GM12878 (cell line): ENCODE measurements around the gene ADAM15. TPM values are rescaled to one million over a fixed set of nuclear protein-coding genes. Genes with fewer than 3 reads are reported as not detected.

Source experiments
- ATAC-seq: fragments of 200-7000 bp; cut with Tn5 transposase; 3 replicates; pipeline ENCODE4 v1.9.1; 2020; ENCODE audit warnings: mild to moderate bottlenecking, moderate library complexity
- BruUV-seq: library from RNA; stranded (reverse); fragments of 400-500 nt; replicated peaks from 2 replicates; lab custom pipeline; 2021; lab: Mats Ljungman, UMichigan
- CTCF ChIA-PET: fragments of 300-600 bp; sonication (Branson Sonifier 250); formaldehyde crosslinking; extraction: SDS; loops from one replicate; lab custom pipeline; 2021; ENCODE audit warnings: inconsistent platforms; lab: Yijun Ruan, JAX
- POLR2A ChIA-PET: fragments of 350-600 bp; formaldehyde crosslinking; extraction: SDS; loops from one replicate; lab custom pipeline; 2021; ENCODE audit warnings: inconsistent platforms; lab: Charles Lee
- RAD21 ChIA-PET: fragments of 300-600 bp; sonication (Branson Sonifier 250); formaldehyde crosslinking; loops from one replicate; lab custom pipeline; 2023; ENCODE audit warnings: antibody characterized with exemption; ENCODE audit not compliant: unreplicated experiment; lab: Charles Lee
- SMC1A ChIA-PET: fragments of 300-600 bp; sonication (Branson Sonifier 250); formaldehyde crosslinking; loops from one replicate; lab custom pipeline; 2023; ENCODE audit not compliant: unreplicated experiment, uncharacterized antibody; lab: Charles Lee
- DNase-seq: peaks from one replicate; pipeline ENCODE4 v3.0.0-alpha.2; 2011; ENCODE audit warnings: low read depth, low spot score
- FAIRE-seq: peaks from 3 replicates; lab custom pipeline; 2011; peaks lifted over from hg19 to GRCh38; lab: Jason Lieb, UNC
- H2AFZ ChIP-seq: 2 replicates; pipeline ENCODE4 v1.6.0; 2011; ENCODE audit warnings: low read depth, low read length, control low read depth; ENCODE audit not compliant: control insufficient read depth
- H3K27ac ChIP-seq: 2 replicates; pipeline ENCODE4 v1.5.1; 2011; ENCODE audit warnings: control low read depth; ENCODE audit not compliant: control insufficient read depth, insufficient read depth
- H3K27me3 ChIP-seq, 2 experiments: replicated peaks in 1 of 2; 2 replicates each; pipeline versions ENCODE4 v1.6.0 to v1.6.1; 2011; ENCODE audit warnings: low read length in 1 of 2; ENCODE audit not compliant: control insufficient read depth in 2 of 2, insufficient read depth in 2 of 2
- H3K36me3 ChIP-seq, 2 experiments: 2 replicates each; pipeline ENCODE4 v1.5.1; 2011; ENCODE audit warnings: low read length in 1 of 2; ENCODE audit not compliant: control insufficient read depth in 2 of 2, insufficient read depth in 2 of 2
- H3K4me1 ChIP-seq: 2 replicates; pipeline ENCODE4 v1.6.1; 2011; ENCODE audit warnings: mild to moderate bottlenecking, low read length, moderate library complexity, mixed read lengths; ENCODE audit not compliant: control insufficient read depth, insufficient read depth
- H3K4me2 ChIP-seq: 2 replicates; pipeline ENCODE4 v1.6.0; 2011; ENCODE audit warnings: control low read depth; ENCODE audit not compliant: control insufficient read depth, insufficient read depth
- H3K4me3 ChIP-seq: fragments of 200-600 bp; sonication (generic); 2 replicates; pipeline ENCODE4 v1.5.1; 2016
- H3K79me2 ChIP-seq: 2 replicates; pipeline ENCODE4 v1.6.0; 2011; ENCODE audit warnings: low read length; ENCODE audit not compliant: control insufficient read depth, insufficient read depth
- H3K9ac ChIP-seq: 2 replicates; pipeline ENCODE4 v1.8.0; 2011; ENCODE audit warnings: low read length, control low read depth, mixed read lengths; ENCODE audit not compliant: control insufficient read depth, insufficient read depth
- H3K9me3 ChIP-seq: replicated peaks from 3 replicates; pipeline ENCODE4 v1.5.1; 2011; ENCODE audit warnings: mild to moderate bottlenecking, low read length; ENCODE audit not compliant: control insufficient read depth, insufficient read depth
- H4K20me1 ChIP-seq: 2 replicates; pipeline ENCODE4 v1.6.0; 2011; ENCODE audit not compliant: control insufficient read depth, insufficient read depth
- MXI1 ChIP-seq: fragments of 150-350 bp; IDR thresholded peaks from 2 replicates; pipeline ENCODE4 v1.6.1; 2011; ENCODE audit warnings: low read depth, mild to moderate bottlenecking, inconsistent platforms, low read length, improper control_type of control experiment
- MYB ChIP-seq: fragments of 150-350 bp; IDR thresholded peaks from 2 replicates; pipeline ENCODE4 v1.6.1; 2014; ENCODE audit warnings: mild to moderate bottlenecking, low read depth, low read length, borderline replicate concordance
- RB1 ChIP-seq: fragments of 450-650 bp; formaldehyde crosslinking; IDR thresholded peaks from 2 replicates; pipeline ENCODE4 v1.6.1; 2017; ENCODE audit warnings: mild to moderate bottlenecking, borderline replicate concordance
- WGBS: methylation state at CpG from one replicate; pipeline ENCODE4 v1.1.6; 2016; ENCODE audit warnings: low lambda C conversion rate; ENCODE audit not compliant: insufficient replicate concordance, insufficient coverage; ENCODE audit errors: missing lambda C conversion rate; 5-methylcytosine and 5-hydroxymethylcytosine counted together
- in situ Hi-C: fragments of 300-500 bp; cut with MboI; formaldehyde crosslinking; loops from 9 replicates; pipeline ENCODE4 v1.14.3; 2018; ENCODE audit warnings: mixed read lengths
- intact Hi-C: fragments of 100-400 bp; cut with micrococcal nuclease; formaldehyde crosslinking; loops from one replicate; pipeline ENCODE4 v1.14.2; 2022; ENCODE audit not compliant: unreplicated experiment
- polyA plus RNA-seq, 11 experiments: library from polyadenylated mRNA; depleted of rRNA in 4 of 11; unstranded in 6 of 11; stranded (reverse) in 5 of 11; fragments of >200 nt; fragmentation: Nextera tagmentation in 4 of 11; fragmentation: Illumina TruSeq in 1 of 11; extraction: Ambion mirVana in 4 of 11; extraction: Trizol in 1 of 11; gene quantifications; 1 replicate in 1 of 11; 2 replicates in 10 of 11; pipeline versions ENCODE4 v1.2.1 to v1.2.3, GENCODE V29; 2011 to 2016; ENCODE audit warnings: inconsistent platforms in 2 of 11, missing spikeins in 2 of 11, low read depth in 1 of 11
- total RNA-seq, 4 experiments: library from RNA; depleted of rRNA in 3 of 4; stranded (reverse); fragments of >200 nt in 3 of 4; fragmentation: Illumina TruSeq in 1 of 4; extraction: Trizol in 1 of 4; gene quantifications; 2 replicates each; pipeline versions ENCODE4 v1.2.1 to v1.2.3, GENCODE V29; 2013 to 2021
- TF ChIP-seq, protein P1 (sequence below): fragments of 150-350 bp; IDR thresholded peaks from 2 replicates; pipeline ENCODE4 v1.6.1; 2014; ENCODE audit warnings: mild to moderate bottlenecking, low read depth, low read length
- TF ChIP-seq, protein P2 (sequence below): IDR thresholded peaks from 2 replicates; pipeline ENCODE4 v1.6.1; 2012; ENCODE audit warnings: low read depth, low read length, improper control_type of control experiment

Gene ADAM15
- total and polyA plus RNA-seq, 10 of the 15 experiments (the other 5 are each of a cell fraction or from before 2014, with no cell fraction given) = 0.29 to 38.8 (median 14.7) TPM

DNA sequence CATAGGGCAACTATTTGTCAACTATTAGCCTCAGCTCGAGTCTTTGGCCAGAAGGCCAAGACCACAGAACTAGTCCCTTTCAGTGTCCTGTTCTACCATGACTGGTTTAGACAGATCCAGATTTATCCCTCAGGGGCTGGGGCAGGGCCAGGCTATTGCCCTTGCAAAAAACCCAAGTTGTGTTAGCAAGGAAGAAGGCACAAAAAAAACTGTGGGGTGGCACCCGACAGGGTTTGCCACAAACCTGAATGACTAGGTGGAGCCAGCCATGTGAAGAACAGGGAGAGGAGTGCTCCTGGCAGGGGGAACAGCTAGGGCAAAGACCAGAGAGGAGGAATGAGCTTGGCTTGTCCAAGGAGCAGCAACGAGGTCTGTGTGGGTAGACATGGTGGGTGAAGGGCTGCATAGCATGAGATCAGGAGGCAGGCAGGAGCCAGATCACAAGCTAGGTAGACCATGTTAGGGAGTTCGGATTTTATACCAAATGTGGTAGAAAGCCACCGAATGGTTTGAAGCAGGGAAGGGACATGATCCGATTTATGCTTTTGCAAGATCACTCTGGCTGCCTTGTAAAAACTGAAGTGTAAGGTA is 13.2 kb upstream of the ADAM15 start (continued):
- TF ChIP-seq, protein P1, sequence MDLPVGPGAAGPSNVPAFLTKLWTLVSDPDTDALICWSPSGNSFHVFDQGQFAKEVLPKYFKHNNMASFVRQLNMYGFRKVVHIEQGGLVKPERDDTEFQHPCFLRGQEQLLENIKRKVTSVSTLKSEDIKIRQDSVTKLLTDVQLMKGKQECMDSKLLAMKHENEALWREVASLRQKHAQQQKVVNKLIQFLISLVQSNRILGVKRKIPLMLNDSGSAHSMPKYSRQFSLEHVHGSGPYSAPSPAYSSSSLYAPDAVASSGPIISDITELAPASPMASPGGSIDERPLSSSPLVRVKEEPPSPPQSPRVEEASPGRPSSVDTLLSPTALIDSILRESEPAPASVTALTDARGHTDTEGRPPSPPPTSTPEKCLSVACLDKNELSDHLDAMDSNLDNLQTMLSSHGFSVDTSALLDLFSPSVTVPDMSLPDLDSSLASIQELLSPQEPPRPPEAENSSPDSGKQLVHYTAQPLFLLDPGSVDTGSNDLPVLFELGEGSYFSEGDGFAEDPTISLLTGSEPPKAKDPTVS = no peak
- TF ChIP-seq, all 136 proteins: peak for 0

- BruUV-seq = no TSS peak
- ChIA-PET CTCF (interaction anchor here (1.2 to 1.5 kb wide), 2 partner anchors 21 to 492 kb away, joined by 3 to 4 read pairs; no protein-coding TSS in a partner anchor), POLR2A (interaction anchor here (1.4 kb wide), 1 partner anchor 17 kb away, joined by 5 read pairs; no protein-coding TSS in a partner anchor), SMC1A (interaction anchor here (0.9 to 1.3 kb wide), 2 partner anchors 21 to 46 kb away, joined by 3 read pairs; no protein-coding TSS in a partner anchor), RAD21 (no interaction called here)
- FAIRE-seq (no peak), DNase-seq (no peak), ATAC-seq (no peak)
- Histone ChIP-seq H3K9me3 (no peaks in the 10 kb centered on the region), H3K9ac (no peak overlapping the region), H3K4me1 (no peaks in the 10 kb centered on the region), H2AFZ (no peak overlapping the region), H3K79me2 (no peaks in the 10 kb centered on the region), H3K4me2 (no peak overlapping the region), H3K27me3 (peaks cover 5 to 8% of the 10 kb centered on the region in 2 experiments; a peak in 3 of 4 replicates), H3K36me3 (no peaks in the 10 kb centered on the region), H4K20me1 (no peaks in the 10 kb centered on the region), H3K4me3 (no peak overlapping the region), H3K27ac (no peak overlapping the region)
- intact Hi-C loops (no loop called here), in situ Hi-C loops (no loop called here)
- 18% methylated on average over 8 of the region's 8 CpGs for WGBS
- no peak for TF ChIP-seq MYB
- TF ChIP-seq, protein P2, sequence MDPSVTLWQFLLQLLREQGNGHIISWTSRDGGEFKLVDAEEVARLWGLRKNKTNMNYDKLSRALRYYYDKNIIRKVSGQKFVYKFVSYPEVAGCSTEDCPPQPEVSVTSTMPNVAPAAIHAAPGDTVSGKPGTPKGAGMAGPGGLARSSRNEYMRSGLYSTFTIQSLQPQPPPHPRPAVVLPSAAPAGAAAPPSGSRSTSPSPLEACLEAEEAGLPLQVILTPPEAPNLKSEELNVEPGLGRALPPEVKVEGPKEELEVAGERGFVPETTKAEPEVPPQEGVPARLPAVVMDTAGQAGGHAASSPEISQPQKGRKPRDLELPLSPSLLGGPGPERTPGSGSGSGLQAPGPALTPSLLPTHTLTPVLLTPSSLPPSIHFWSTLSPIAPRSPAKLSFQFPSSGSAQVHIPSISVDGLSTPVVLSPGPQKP = no peak
- TF ChIP-seq MXI1 = no peak
- TF ChIP-seq RB1 = no peak
Observed at GRCh38 chr1:155038602-155039307, 12.4 kb upstream of the ADAM15 start.
